IgD-negative memory B cell (primary cell): ENCODE measurements around the gene ZDHHC14. TPM values are rescaled to one million over a fixed set of nuclear protein-coding genes. Genes with fewer than 3 reads are reported as not detected.

Experiments
- H3K27ac Mint-ChIP-seq, 3 donors: one replicate each; pipeline ENCODE4 v1.8.0; 2020 to 2022; ENCODE audit warnings: mild to moderate bottlenecking in 3 of 3, mixed read lengths in 3 of 3, moderate library complexity in 1 of 3
- H3K27me3 Mint-ChIP-seq: one replicate; pipeline ENCODE4 v1.8.0; 2021; ENCODE audit warnings: mixed read lengths
- H3K36me3 Mint-ChIP-seq: one replicate; pipeline ENCODE4 v1.8.0; 2020; ENCODE audit warnings: mild to moderate bottlenecking, mixed read lengths
- H3K4me1 Mint-ChIP-seq, 3 donors: one replicate each; pipeline ENCODE4 v1.8.0; 2020 to 2022; ENCODE audit warnings: mixed read lengths in 3 of 3, mild to moderate bottlenecking in 1 of 3
- H3K4me3 Mint-ChIP-seq, 4 donors: one replicate each; pipeline ENCODE4 v1.8.0; 2020 to 2022; ENCODE audit warnings: mild to moderate bottlenecking in 4 of 4, mixed read lengths in 4 of 4, moderate library complexity in 3 of 4
- H3K9me3 Mint-ChIP-seq, 3 donors: one replicate each; pipeline ENCODE4 v1.8.0; 2020 to 2021; ENCODE audit warnings: mixed read lengths in 3 of 3, mild to moderate bottlenecking in 1 of 3
- polyA plus RNA-seq: library from polyadenylated mRNA; unstranded; fragments of 300-500 nt; fragmentation: Illumina TruSeq; gene quantifications from one replicate; pipeline ENCODE4 v1.2.3, GENCODE V29; 2021

ZDHHC14 gene
- polyA plus RNA-seq, 1 donor from 2014 or later: 13.5 TPM

DNA sequence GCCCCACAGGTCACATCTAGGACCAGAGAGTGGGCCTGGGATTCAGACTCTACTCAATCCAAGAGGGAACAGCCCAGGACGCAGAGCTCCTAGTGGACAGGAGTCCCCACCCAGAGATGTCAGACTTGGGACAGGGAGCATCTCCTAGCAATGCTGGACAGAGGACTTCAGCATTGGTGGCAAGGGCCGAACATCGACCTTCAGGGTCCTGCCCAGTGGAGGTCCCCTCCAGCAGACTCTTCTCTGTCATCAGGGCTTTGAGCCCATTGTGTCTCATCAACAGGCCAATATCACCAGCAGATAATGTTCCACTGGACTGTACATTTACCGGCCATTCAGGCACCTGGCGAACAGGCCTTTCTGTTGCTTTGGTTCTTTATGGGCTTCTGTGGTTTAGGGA, 282.3 kb downstream of the ZDHHC14 start:
- H3K27me3 Mint-ChIP-seq: no peaks in the 10 kb centered on the region
- H3K9me3 Mint-ChIP-seq: peaks cover 0 to 3% (median 0%) of the 10 kb centered on the region in 3 donors
- peaks cover 14% of the 10 kb centered on the region for H3K36me3 Mint-ChIP-seq
- peaks cover 4 to 17% (median 12%) of the 10 kb centered on the region in 3 donors for H3K4me1 Mint-ChIP-seq
- no peak overlapping the region for H3K27ac Mint-ChIP-seq
- no peak overlapping the region for H3K4me3 Mint-ChIP-seq

DNA sequence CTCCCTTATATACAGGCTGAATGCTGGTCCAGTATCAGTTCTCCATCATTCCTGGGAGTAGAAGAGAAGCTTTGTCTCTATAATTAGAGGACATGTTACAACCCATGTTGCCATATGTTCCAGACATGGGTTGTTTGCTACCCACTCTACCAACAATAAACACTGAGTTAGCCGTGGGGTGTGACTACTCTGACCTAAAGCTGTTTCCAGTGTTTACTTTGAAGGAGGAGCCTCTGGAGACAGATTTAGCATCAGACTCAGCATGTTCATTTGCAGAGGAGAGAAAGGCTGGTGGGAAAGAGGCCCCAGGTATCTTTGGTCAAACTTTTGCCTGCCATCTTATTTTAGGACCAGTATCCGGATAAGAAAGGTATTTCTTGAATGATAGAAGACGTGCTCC, 284.2 kb downstream of the ZDHHC14 start:
- Mint-ChIP-seq H3K4me1 (peaks cover 4 to 17% (median 12%) of the 10 kb centered on the region in 3 donors), H3K4me3 (no peak overlapping the region), H3K36me3 (peaks cover 10% of the 10 kb centered on the region), H3K9me3 (peaks cover 0 to 3% (median 0%) of the 10 kb centered on the region in 3 donors), H3K27ac (no peak overlapping the region), H3K27me3 (no peaks in the 10 kb centered on the region)

DNA sequence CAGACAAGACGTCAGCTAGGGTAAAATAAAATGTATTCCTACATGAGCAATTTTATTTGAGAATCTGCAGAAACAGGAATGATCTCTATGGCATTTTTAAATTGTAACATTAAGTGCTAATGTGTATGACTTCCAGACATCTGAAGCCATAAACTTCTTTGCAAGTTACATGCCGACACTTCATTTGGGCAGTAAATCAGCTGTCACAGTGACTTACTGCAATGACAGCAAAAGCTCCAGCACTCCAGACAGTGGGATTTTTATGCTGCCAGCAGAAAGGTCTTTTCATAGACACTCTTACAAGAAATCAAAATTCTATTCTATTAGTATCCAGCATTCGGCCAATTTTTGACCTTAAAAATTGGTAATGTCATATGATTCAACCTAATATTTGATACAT, 285.7 kb downstream of the ZDHHC14 start:
- Mint-ChIP-seq H3K36me3 (peaks cover 6% of the 10 kb centered on the region), H3K4me3 (peak overlapping the region in 1 of 4 donors; percentile 84), H3K9me3 (peaks cover 0 to 3% (median 0%) of the 10 kb centered on the region in 3 donors), H3K27me3 (no peaks in the 10 kb centered on the region), H3K4me1 (peaks cover 4 to 17% (median 12%) of the 10 kb centered on the region in 3 donors), H3K27ac (peak overlapping the region in 2 of 3 donors; percentile 4 to 82)

DNA sequence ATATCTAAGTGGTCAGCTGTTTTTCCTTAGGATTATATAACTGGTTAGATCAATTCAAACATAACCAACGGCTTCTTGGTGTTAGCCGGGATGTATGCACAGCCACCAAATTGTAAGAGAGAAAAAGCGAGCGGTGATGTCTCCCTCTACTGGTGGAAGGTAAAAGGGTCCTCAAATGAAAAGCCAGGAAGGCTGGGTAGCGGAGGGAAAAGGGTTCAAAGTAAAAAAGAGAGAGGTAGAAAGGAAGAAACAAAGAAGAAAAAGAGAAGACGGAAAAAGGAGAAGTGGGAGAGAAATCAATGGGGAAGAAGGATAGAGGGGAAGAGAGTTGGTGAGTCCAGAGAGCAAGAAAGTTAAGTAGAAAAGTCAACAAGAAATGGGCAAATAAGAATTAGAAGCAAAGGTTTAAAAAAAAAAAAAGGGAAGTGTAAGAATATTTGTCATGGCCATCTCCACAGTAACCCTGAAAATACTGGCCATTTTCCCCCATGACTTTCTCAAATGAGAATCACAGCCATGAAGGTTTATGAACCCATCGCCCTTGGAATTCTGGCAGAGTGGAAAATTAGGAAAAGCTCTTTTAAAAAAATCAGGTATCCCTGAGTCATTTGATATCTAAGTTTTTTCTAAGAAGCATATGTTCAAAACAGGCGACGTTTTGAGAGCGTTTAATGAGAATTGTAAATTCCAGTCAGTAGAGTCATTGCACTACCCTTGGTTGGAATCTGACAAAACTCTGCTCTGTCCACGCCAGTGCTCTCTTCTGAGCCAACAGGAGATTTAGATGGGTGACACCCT, 286.4 kb downstream of the ZDHHC14 start:
- H3K27ac Mint-ChIP-seq: peak overlapping the region; percentile 4 to 78 (median 70)
- H3K9me3 Mint-ChIP-seq: peaks cover 0 to 3% (median 0%) of the 10 kb centered on the region in 3 donors
- no peaks in the 10 kb centered on the region for H3K27me3 Mint-ChIP-seq
- peak overlapping the region in 3 of 4 donors; percentile 2 to 84 (median 54) for H3K4me3 Mint-ChIP-seq
- H3K4me1 Mint-ChIP-seq: peaks cover 4 to 17% (median 12%) of the 10 kb centered on the region in 3 donors
- peaks cover 7% of the 10 kb centered on the region for H3K36me3 Mint-ChIP-seq

DNA sequence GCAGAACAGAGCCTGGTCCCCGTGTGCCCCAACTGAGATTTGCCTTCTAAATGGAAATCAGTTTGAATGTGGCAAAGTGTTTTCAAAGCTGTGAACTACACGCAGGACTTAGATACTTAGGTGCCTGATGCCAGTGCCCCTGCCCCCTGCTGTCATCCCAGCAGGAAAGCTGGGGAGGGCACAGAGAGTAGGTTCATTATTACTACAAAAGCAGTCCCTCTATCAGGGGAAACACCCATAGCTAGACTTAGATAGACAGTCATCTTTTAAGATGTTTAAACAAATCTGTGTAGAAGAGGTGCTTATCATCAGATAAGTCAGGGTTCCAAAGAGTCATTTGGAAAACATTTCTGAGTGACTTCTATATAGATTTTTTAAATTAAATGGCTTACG, 287.0 kb downstream of the ZDHHC14 start:
- peaks cover 0 to 3% (median 0%) of the 10 kb centered on the region in 3 donors for H3K9me3 Mint-ChIP-seq
- H3K27me3 Mint-ChIP-seq: no peaks in the 10 kb centered on the region
- peaks cover 4 to 17% (median 12%) of the 10 kb centered on the region in 3 donors for H3K4me1 Mint-ChIP-seq
- H3K36me3 Mint-ChIP-seq: peaks cover 7% of the 10 kb centered on the region
- peak overlapping the region in 2 of 3 donors; percentile 4 to 70 for H3K27ac Mint-ChIP-seq
- H3K4me3 Mint-ChIP-seq: no peak overlapping the region

DNA sequence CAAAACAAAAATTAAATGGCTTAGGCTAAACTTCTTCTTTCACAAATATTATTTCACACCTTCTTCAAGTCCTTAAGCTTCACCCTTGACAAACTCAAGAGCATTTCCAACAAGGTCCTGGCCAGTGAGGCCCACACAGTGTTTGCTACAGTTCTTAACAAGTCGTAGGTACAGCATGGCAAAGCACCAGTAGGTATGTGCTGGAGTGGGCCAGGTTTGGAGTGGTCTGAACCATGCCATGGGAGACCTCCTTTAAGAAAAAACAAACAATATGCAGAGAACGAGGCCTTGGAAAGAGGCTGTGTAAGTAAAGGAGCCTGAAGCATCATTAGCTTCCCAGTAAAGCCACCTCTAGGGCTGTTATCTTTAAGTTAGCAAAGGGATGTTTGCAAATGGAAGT, 287.7 kb downstream of the ZDHHC14 start:
- peak overlapping the region in 1 of 3 donors; percentile 51 for H3K27ac Mint-ChIP-seq

DNA sequence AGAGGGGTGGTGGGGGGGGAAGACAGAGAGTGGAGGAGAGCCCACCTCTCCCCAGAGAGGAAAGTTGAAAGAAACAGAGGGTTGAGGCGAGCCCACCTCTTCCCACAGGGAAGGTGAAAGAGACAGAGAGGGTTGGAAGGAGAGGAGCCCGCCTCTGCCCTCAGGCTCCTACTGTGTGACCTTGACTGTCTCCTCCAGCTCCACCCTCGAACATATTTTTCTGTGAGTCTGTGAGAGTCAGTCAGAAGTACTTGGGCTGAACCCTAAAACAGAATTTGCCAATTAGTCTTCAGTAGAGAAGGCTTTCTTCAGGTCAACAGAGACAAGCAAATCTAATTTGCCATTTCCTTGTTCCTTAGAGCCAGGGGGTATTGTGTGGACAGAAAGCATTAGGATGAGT, 288.3 kb downstream of the ZDHHC14 start:
- Mint-ChIP-seq H3K27me3 (no peaks in the 10 kb centered on the region), H3K9me3 (no peaks in the 10 kb centered on the region), H3K4me1 (peaks cover 4 to 17% (median 12%) of the 10 kb centered on the region in 3 donors), H3K36me3 (peaks cover 4% of the 10 kb centered on the region), H3K4me3 (no peak overlapping the region), H3K27ac (no peak overlapping the region)

More for the DNA sequence above, 287.7 kb downstream of the ZDHHC14 start:
- Mint-ChIP-seq H3K9me3 (peaks cover 0 to 3% (median 0%) of the 10 kb centered on the region in 3 donors), H3K36me3 (peaks cover 6% of the 10 kb centered on the region), H3K4me1 (peaks cover 4 to 17% (median 12%) of the 10 kb centered on the region in 3 donors), H3K27me3 (no peaks in the 10 kb centered on the region), H3K4me3 (no peak overlapping the region)

DNA sequence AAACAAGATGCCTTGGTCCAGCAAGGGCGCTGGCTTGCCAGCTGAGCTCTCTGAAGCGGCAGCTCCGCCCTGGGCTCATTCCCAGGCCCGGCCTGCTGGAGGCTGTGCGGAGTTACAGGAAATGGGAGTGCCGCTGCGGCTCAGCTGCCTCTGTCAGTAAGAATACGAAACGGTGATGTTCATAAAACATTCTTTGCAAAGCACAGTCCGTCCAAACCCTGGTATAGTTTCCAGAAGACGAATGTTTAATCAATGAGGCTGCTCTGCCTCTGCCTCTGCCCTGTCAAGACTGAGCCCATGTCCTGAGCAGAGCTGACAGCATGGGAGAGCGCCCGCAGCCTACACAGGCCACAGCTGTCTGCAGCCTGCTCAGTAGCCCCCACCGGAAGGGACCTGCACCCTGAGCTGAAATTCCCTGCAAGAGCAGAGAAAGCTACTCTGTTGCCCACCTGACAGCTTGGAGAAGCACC, 288.8 kb downstream of the ZDHHC14 start:
- Mint-ChIP-seq H3K4me3 (no peak overlapping the region), H3K9me3 (no peaks in the 10 kb centered on the region), H3K27ac (no peak overlapping the region), H3K4me1 (peaks cover 4 to 15% (median 12%) of the 10 kb centered on the region in 3 donors), H3K27me3 (no peaks in the 10 kb centered on the region), H3K36me3 (peaks cover 6% of the 10 kb centered on the region)

DNA sequence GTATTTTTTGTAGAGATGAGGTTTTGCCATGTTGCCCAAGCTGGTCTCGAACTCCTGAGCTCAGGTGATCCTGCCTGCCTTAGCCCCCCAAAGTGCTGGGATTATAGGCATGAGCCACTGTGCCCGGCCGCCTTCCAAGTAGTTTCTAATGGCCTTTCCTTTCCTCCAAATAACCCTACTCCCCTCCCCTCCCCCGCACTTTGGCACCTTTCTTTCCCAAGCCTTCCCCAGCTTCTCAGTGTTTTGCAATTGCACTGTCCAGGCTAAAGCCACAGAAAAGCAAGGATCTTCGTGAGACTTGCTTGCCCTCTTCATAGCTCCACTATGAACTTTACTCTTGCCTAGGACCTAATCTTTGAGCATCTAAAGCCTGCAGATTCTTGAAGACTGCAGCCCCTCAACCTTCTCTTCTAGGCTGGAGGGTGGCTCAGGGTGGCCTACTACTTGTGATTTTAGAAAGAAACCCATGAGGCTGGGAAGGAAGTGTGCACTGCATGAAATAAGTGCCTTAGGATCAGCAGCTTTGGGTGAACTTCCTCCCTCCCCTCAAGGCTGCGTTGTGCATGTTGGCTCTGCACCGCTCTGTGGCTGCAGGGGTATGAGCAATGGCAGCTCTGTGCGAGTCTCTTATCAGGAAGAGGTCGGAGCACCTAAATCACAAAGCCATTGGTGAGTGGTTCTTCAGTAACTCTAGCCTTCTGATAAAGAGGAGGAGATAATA, 289.6 kb downstream of the ZDHHC14 start:
- Mint-ChIP-seq H3K27ac (peak overlapping the region in 1 of 3 donors; percentile 74), H3K4me3 (no peak overlapping the region), H3K27me3 (no peaks in the 10 kb centered on the region), H3K4me1 (peaks cover 4 to 12% (median 10%) of the 10 kb centered on the region in 3 donors), H3K36me3 (peaks cover 6% of the 10 kb centered on the region), H3K9me3 (no peaks in the 10 kb centered on the region)

DNA sequence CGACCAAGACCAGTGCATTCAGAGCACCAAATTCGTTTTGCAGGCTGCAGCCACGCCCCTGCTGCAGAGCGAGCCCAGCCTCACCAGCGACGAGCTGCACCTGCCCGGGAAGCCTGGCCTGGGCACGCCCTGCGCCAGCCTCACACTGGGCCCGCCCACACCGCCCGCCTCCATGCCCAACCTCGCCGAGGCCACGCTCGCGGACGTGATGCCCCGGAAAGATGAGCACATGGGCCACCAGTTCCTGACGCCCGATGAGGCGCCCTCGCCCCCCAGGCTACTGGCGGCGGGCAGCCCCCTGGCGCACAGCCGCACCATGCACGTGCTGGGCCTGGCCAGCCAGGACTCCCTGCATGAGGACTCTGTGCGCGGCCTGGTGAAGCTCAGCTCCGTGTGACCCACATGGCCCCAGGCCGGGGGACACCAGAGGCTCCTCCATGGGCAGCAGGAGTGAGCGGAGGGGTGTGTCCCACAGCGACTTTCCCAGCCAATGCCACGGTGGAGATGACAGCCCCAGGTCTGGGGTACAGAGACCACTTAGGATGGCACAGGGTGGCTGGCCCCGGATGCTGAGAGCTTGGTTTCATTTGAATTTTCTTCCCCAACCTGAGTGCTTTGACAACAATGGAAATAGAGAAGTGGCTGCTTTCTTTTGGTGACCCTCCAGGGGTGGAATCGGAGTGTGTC, 291.9 kb downstream of the ZDHHC14 start:
- no peaks in the 10 kb centered on the region for H3K9me3 Mint-ChIP-seq
- H3K36me3 Mint-ChIP-seq: peaks cover 9% of the 10 kb centered on the region
- peak overlapping the region in 1 of 4 donors; percentile 8 for H3K4me3 Mint-ChIP-seq
- H3K27me3 Mint-ChIP-seq: no peaks in the 10 kb centered on the region
- H3K4me1 Mint-ChIP-seq: peaks cover 0 to under 1% (median 0%) of the 10 kb centered on the region in 3 donors
- H3K27ac Mint-ChIP-seq: no peak overlapping the region

DNA sequence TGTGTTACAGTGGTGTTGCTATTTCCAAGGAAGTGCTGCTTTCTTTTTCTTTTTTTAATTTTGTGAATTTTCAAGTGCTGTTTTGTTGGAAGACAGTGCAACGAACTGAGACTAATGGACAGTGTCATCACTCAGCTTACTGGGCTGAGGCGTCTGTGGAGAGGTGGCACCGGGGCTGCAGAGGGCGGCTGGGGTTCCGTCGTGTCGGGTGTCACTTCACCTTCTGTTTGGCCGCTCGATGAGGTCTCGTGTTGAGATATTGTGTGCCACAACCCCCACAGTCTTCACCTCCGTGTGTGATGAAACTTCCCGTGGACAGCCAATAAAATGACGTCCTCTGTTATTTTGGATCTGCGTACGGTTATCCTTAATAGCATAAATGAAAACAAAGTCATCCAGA, 292.6 kb downstream of the ZDHHC14 start:
- peak overlapping the region in 1 of 4 donors; percentile 8 for H3K4me3 Mint-ChIP-seq
- peaks cover 16% of the 10 kb centered on the region for H3K36me3 Mint-ChIP-seq
- H3K27me3 Mint-ChIP-seq: no peaks in the 10 kb centered on the region
- no peaks in the 10 kb centered on the region for H3K4me1 Mint-ChIP-seq
- no peaks in the 10 kb centered on the region for H3K9me3 Mint-ChIP-seq
- H3K27ac Mint-ChIP-seq: peak overlapping the region in 1 of 3 donors; percentile 26

DNA sequence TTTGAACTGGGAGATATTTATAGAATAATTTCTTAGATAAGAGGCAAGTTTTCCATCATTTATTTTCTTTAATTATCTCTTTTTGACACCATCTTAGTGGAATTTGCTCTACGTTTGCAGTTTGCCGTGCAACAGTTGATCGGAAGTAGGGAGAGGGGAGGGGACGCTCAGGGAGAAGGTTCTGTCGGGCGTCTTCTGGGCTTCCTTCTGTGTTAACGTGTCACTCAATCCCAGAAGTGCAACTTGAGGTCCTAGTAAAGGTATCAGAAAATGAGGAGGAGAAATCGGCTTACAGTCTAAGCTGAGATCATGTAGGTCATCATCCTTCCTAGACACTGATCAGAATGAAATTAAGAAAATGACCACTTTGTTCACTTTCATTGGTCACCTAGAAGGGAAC, 293.1 kb downstream of the ZDHHC14 start:
- no peaks in the 10 kb centered on the region for H3K27me3 Mint-ChIP-seq
- no peak overlapping the region for H3K27ac Mint-ChIP-seq
- H3K36me3 Mint-ChIP-seq: peaks cover 16% of the 10 kb centered on the region
- H3K4me1 Mint-ChIP-seq: peaks cover 0 to 1% (median 0%) of the 10 kb centered on the region in 3 donors
- H3K4me3 Mint-ChIP-seq: no peak overlapping the region
- no peaks in the 10 kb centered on the region for H3K9me3 Mint-ChIP-seq

DNA sequence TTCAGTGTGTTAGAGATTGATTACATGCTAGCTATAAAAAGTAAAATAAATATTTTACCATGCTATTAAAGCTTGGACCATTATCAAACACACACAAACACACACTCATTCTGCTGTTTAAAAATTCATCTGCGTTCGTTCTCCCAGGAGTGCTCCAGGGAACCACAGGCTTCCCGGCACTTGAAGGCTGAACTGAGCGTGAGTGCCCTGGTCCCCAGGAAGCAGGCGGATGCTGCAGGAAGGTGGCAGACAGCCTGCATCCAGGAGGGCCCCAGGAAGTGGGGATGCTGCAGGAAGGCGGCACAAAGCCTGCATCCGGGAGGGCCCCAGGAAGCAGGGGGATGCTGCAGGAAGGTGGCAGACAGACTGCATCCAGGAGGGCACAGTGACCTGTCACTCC, 294.8 kb downstream of the ZDHHC14 start:
- Mint-ChIP-seq H3K9me3 (no peaks in the 10 kb centered on the region), H3K27ac (no peak overlapping the region), H3K4me1 (peaks cover 0 to 1% (median 0%) of the 10 kb centered on the region in 3 donors), H3K36me3 (peaks cover 16% of the 10 kb centered on the region), H3K4me3 (no peak overlapping the region), H3K27me3 (no peaks in the 10 kb centered on the region)

DNA sequence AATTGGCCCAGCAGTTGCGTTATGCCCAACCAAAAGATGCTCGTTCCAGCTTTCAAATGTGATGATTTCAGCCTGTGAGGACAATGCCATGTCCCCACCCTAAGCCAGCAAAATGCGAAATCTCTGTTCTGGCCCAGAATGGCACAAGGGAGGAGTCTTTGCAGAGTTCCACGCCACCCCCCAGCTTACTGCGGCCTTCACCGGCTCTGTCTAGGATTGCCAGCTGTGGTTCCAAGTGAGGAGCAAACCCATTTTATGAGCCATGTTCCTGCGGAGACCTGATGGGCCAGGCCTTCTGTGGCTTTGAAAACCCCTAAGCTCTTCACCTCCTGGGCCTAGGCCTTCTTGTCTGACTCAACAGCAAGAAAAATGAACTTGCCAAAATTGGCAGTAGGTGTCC, 295.3 kb downstream of the ZDHHC14 start:
- H3K27me3 Mint-ChIP-seq: no peaks in the 10 kb centered on the region
- H3K27ac Mint-ChIP-seq: no peak overlapping the region
- H3K4me3 Mint-ChIP-seq: no peak overlapping the region
- no peaks in the 10 kb centered on the region for H3K9me3 Mint-ChIP-seq
- H3K36me3 Mint-ChIP-seq: peaks cover 16% of the 10 kb centered on the region
- peaks cover 0 to 1% (median 0%) of the 10 kb centered on the region in 3 donors for H3K4me1 Mint-ChIP-seq

DNA sequence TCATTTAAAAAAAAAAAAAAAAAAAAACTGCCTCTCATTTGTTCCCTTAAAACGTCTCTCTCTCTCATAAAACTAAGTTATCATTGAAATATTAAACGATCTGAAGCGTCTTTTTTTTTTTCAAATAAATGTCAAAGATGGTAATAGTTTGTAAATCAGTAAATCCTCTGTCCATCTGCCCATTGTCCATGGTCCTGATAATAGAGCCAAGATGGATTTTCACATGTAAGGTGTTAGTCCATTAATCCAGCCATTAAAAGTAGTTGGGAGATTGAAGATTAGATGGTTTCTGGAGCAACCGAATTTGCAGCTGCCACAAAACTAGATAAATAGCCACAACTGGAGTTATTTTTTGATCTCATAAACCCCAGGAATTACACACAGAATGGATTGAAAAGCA, 296.2 kb downstream of the ZDHHC14 start:
- Mint-ChIP-seq H3K27me3 (no peaks in the 10 kb centered on the region), H3K4me1 (peaks cover 0 to 1% (median 0%) of the 10 kb centered on the region in 3 donors), H3K27ac (no peak overlapping the region), H3K4me3 (no peak overlapping the region), H3K36me3 (peaks cover 14% of the 10 kb centered on the region), H3K9me3 (no peaks in the 10 kb centered on the region)
